Mesendoderm (in vitro differentiated cells): Measurements from ENCODE around the gene CCDC200.
"Not testable (repeated sequence)": the region's sequence is repeated elsewhere in the genome, so short reads cannot be mapped to it uniquely, and the experiment has no call there.

Experiments
- DNase-seq: peaks from one replicate; pipeline ENCODE4 v3.0.0; 2013
- H2AK5ac ChIP-seq: 2 replicates; pipeline ENCODE4 v1.6.1; 2013; ENCODE audit warnings: low read length, inconsistent platforms
- H2BK120ac ChIP-seq: 2 replicates; pipeline ENCODE4 v1.6.1; 2013; ENCODE audit warnings: low read depth, mild to moderate bottlenecking, low read length, moderate library complexity, mixed read lengths
- H2BK15ac ChIP-seq: replicated peaks from 2 replicates; pipeline ENCODE4 v1.6.1; 2013; ENCODE audit warnings: low read depth, mild to moderate bottlenecking, moderate library complexity
- H2BK5ac ChIP-seq: 2 replicates; pipeline ENCODE4 v1.6.1; 2013; ENCODE audit warnings: low read length, inconsistent platforms
- H3K18ac ChIP-seq: 2 replicates; pipeline ENCODE4 v1.6.1; 2013; ENCODE audit warnings: mild to moderate bottlenecking, low read length, mixed read lengths
- H3K23ac ChIP-seq: one replicate; pipeline ENCODE4 v1.6.1; 2013; ENCODE audit warnings: low read length
- H3K27ac ChIP-seq: 2 replicates; pipeline ENCODE4 v1.5.1; 2013; ENCODE audit warnings: low read depth, mild to moderate bottlenecking, inconsistent platforms, low read length, moderate library complexity
- H3K27me3 ChIP-seq: 2 replicates; pipeline ENCODE4 v1.6.1; 2013; ENCODE audit warnings: low read length, control low read depth, mild to moderate bottlenecking, inconsistent platforms; ENCODE audit not compliant: insufficient read depth, poor library complexity
- H3K36me3 ChIP-seq: 2 replicates; pipeline ENCODE4 v1.6.1; 2013; ENCODE audit warnings: low read length, inconsistent platforms; ENCODE audit not compliant: control insufficient read depth, insufficient read depth
- H3K4ac ChIP-seq: one replicate; pipeline ENCODE4 v1.6.1; 2013; ENCODE audit warnings: low read depth, mild to moderate bottlenecking, low read length, moderate library complexity
- H3K4me1 ChIP-seq: 2 replicates; pipeline ENCODE4 v1.6.1; 2013; ENCODE audit warnings: low read depth, low read length, inconsistent platforms; ENCODE audit not compliant: control insufficient read depth
- H3K4me2 ChIP-seq: 2 replicates; pipeline ENCODE4 v1.6.1; 2013; ENCODE audit warnings: low read length
- H3K4me3 ChIP-seq: 2 replicates; pipeline ENCODE4 v1.5.1; 2013; ENCODE audit warnings: mild to moderate bottlenecking, low read length
- H3K56ac ChIP-seq: one replicate; pipeline ENCODE4 v1.6.1; 2013; ENCODE audit warnings: low read length
- H3K79me1 ChIP-seq: 2 replicates; pipeline ENCODE4 v1.6.1; 2013; ENCODE audit warnings: low read length, inconsistent platforms
- H3K79me2 ChIP-seq: 2 replicates; pipeline ENCODE4 v1.6.1; 2013; ENCODE audit warnings: mild to moderate bottlenecking, low read length; ENCODE audit not compliant: control insufficient read depth, insufficient read depth
- H3K9ac ChIP-seq: 2 replicates; pipeline ENCODE4 v1.6.1; 2013; ENCODE audit warnings: low read length, inconsistent platforms
- H4K5ac ChIP-seq: one replicate; pipeline ENCODE4 v1.6.1; 2013; ENCODE audit warnings: low read length
- H4K8ac ChIP-seq: one replicate; pipeline ENCODE4 v1.6.1; 2013; ENCODE audit warnings: low read depth, mild to moderate bottlenecking, control low read depth, low read length, moderate library complexity
- WGBS: extraction: QIAGEN DNeasy Blood & Tissue Kit; methylation state at CpG from one replicate; pipeline ENCODE4 v1.1.7; 2013; ENCODE audit warnings: low lambda C conversion rate, missing lambda C conversion rate; ENCODE audit not compliant: insufficient coverage; ENCODE audit errors: extremely low coverage; 5-methylcytosine and 5-hydroxymethylcytosine counted together

CCDC200 gene

GRCh38 chr17:43212641-43213490 lies 15.6 kb downstream of the CCDC200 start:
- no peak overlapping the region for H3K23ac ChIP-seq
- H2BK15ac ChIP-seq, result no peak overlapping the region
- H3K36me3 ChIP-seq, result no peaks in the 10 kb centered on the region
- no peaks in the 10 kb centered on the region for H3K79me1 ChIP-seq
- H3K4me2 ChIP-seq, result peak overlapping the region; percentile 59
- H3K9ac ChIP-seq, result peak overlapping the region; percentile 75
- no peak overlapping the region for H2BK5ac ChIP-seq
- no peak overlapping the region for H4K8ac ChIP-seq
- peak overlapping the region; percentile 86 for H3K56ac ChIP-seq
- WGBS, result no CpG with 5 or more reads among the region's 7 CpGs
- H3K27me3 ChIP-seq, result no peaks in the 10 kb centered on the region
- H3K4ac ChIP-seq, result no peak overlapping the region
- DNase-seq, result no peak
- H3K18ac ChIP-seq, result no peak overlapping the region
- H4K5ac ChIP-seq, result no peak overlapping the region
- no peak overlapping the region for H2BK120ac ChIP-seq
- no peak overlapping the region for H3K27ac ChIP-seq
- no peak overlapping the region for H2AK5ac ChIP-seq
- no peaks in the 10 kb centered on the region for H3K4me1 ChIP-seq
- no peak overlapping the region for H3K4me3 ChIP-seq
- no peaks in the 10 kb centered on the region for H3K79me2 ChIP-seq

GRCh38 chr17:43211480-43212402 lies 16.7 kb downstream of the CCDC200 start, which contains the start of gene TMEM106A:
TSS of gene TMEM106A (plus strand) at chr17:43211875. CDS start at chr17:43213042, 1,167 bp downstream.
- Histone ChIP-seq H3K79me2 (no peaks in the 10 kb centered on the region), H3K27me3 (no peaks in the 10 kb centered on the region), H4K8ac (peak within 1 kb of the TSS; percentile 81), H2BK120ac (no peak within 1 kb of the TSS), H3K23ac (no peak within 1 kb of the TSS), H2BK5ac (no peak within 1 kb of the TSS), H2AK5ac (no peak within 1 kb of the TSS), H3K4me3 (peak within 1 kb of the TSS; percentile 55), H3K4me2 (peak within 1 kb of the TSS; percentile 79), H2BK15ac (no peak within 1 kb of the TSS), H3K56ac (peak within 1 kb of the TSS; percentile 86), H3K27ac (peak within 1 kb of the TSS; percentile 17), H4K5ac (peak within 1 kb of the TSS; percentile 77), H3K18ac (peak within 1 kb of the TSS; percentile 81), H3K36me3 (no peaks in the 10 kb centered on the region), H3K4me1 (no peaks in the 10 kb centered on the region), H3K79me1 (no peaks in the 10 kb centered on the region), H3K4ac (peak within 1 kb of the TSS; percentile 72), H3K9ac (peak within 1 kb of the TSS; percentile 75)
- no CpG with 5 or more reads among the region's 54 CpGs for WGBS
- peak; percentile 87 for DNase-seq

GRCh38 chr17:43211123-43211479 lies 17.3 kb downstream of the CCDC200 start:
- Histone ChIP-seq H3K4me1 (no peaks in the 10 kb centered on the region), H3K18ac (no peak overlapping the region), H3K27ac (no peak overlapping the region), H2BK5ac (no peak overlapping the region), H3K36me3 (no peaks in the 10 kb centered on the region), H3K27me3 (no peaks in the 10 kb centered on the region), H2BK120ac (no peak overlapping the region), H3K79me2 (no peaks in the 10 kb centered on the region), H2BK15ac (no peak overlapping the region), H2AK5ac (no peak overlapping the region), H3K4me3 (no peak overlapping the region), H4K5ac (peak overlapping the region; percentile 77), H4K8ac (peak overlapping the region; percentile 81), H3K4me2 (peak overlapping the region; percentile 79), H3K79me1 (no peaks in the 10 kb centered on the region), H3K9ac (peak overlapping the region; percentile 64), H3K56ac (peak overlapping the region; percentile 82), H3K23ac (no peak overlapping the region), H3K4ac (no peak overlapping the region)
- no peak for DNase-seq
- no CpG with 5 or more reads among the region's 2 CpGs for WGBS

- Histone ChIP-seq H3K4ac (no peak overlapping the region), H2BK15ac (no peak overlapping the region), H3K23ac (no peak overlapping the region), H2BK120ac (no peak overlapping the region), H3K4me1 (no peaks in the 10 kb centered on the region), H3K79me2 (no peaks in the 10 kb centered on the region), H3K36me3 (no peaks in the 10 kb centered on the region), H2AK5ac (no peak overlapping the region), H3K4me3 (no peak overlapping the region), H3K27ac (no peak overlapping the region), H3K56ac (no peak overlapping the region), H3K27me3 (no peaks in the 10 kb centered on the region), H3K18ac (no peak overlapping the region), H3K9ac (peak overlapping the region; percentile 22), H2BK5ac (no peak overlapping the region), H3K79me1 (no peaks in the 10 kb centered on the region), H4K5ac (peak overlapping the region; percentile 77), H3K4me2 (no peak overlapping the region), H4K8ac (no peak overlapping the region)
- 100% methylated on average over 1 of the region's 3 CpGs for WGBS
- DNase-seq, result no peak
Observed at GRCh38 chr17:43210576-43210975, 17.8 kb downstream of the CCDC200 start.

GRCh38 chr17:43203013-43203412 lies 25.4 kb downstream of the CCDC200 start:
- H3K4me1 ChIP-seq, H3K79me2 ChIP-seq, H2BK15ac ChIP-seq, H2BK120ac ChIP-seq, H4K5ac ChIP-seq, H3K56ac ChIP-seq, H3K4me2 ChIP-seq, H2BK5ac ChIP-seq, H3K4ac ChIP-seq, H2AK5ac ChIP-seq, H3K18ac ChIP-seq, H3K23ac ChIP-seq, H3K27ac ChIP-seq, H3K27me3 ChIP-seq, H4K8ac ChIP-seq, DNase-seq, H3K36me3 ChIP-seq, H3K79me1 ChIP-seq, H3K4me3 ChIP-seq, H3K9ac ChIP-seq: not testable (repeated sequence)
- no CpG with 5 or more reads among the region's 3 CpGs for WGBS
